ENCODE data around the gene TMBIM6.

- TF ChIP-seq GATA3 (IDR thresholded peaks at IDR 0.05; ENCODE audit: low read depth, low read length) (no peak), GATA2 (IDR thresholded peaks at IDR 0.05; ENCODE audit: low read depth, low read length) (no peak)
Observed at GRCh38 chr12:49730050-49730449, 11.3 kb upstream of the TMBIM6 start.

Measured in SH-SY5Y (cell line).